Vagina (tissue), 2 donors: ENCODE data around the gene BCKDK.

Source experiments
- POLR2A ChIP-seq, 2 donors: fragments of 450-650 bp; IDR thresholded peaks; one replicate each; pipeline ENCODE4 v1.6.1; 2017; ENCODE audit warnings: antibody characterized with exemption in 2 of 2, mild to moderate bottlenecking in 2 of 2, moderate library complexity in 2 of 2
- POLR2AphosphoS5 ChIP-seq, 2 donors: sonication (generic); formaldehyde crosslinking; IDR thresholded peaks; one replicate each; pipeline ENCODE4 v1.9.0; 2017; ENCODE audit warnings: antibody characterized with exemption in 2 of 2, mild to moderate bottlenecking in 2 of 2, low read depth in 1 of 2; ENCODE audit not compliant: insufficient read depth in 1 of 2
- TF ChIP-seq, protein P1 (sequence below), 3 experiments: fragments of 450-650 bp in 2 of 3; fragments of 200-600 bp in 1 of 3; sonication (generic) in 1 of 3; IDR thresholded peaks; one replicate each; pipeline ENCODE4 v1.5.1; 2017 to 2019; ENCODE audit warnings: antibody characterized with exemption in 3 of 3, mild to moderate bottlenecking in 2 of 3, moderate library complexity in 2 of 3

DNA sequence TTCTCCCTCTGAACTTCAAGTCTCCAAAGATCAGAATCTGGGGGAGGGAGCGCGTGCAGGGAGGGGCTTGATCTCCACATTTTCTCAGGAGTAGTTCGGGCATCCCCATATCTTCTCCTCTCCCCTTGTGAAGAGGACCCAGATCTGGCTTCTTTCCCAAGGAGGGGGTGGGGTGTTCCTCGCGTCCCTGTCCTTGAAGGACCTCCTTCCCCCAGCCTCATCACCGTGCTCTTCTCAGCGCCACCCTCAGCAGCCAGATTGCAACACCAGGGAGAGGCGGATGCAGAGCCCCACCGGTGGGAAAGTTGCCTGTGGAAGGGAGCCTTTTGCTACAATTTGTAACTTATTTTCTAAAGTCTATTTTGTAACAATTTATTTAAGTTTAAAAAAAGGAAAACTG lies 25.1 kb upstream of the BCKDK start:
- TF ChIP-seq, protein P1, sequence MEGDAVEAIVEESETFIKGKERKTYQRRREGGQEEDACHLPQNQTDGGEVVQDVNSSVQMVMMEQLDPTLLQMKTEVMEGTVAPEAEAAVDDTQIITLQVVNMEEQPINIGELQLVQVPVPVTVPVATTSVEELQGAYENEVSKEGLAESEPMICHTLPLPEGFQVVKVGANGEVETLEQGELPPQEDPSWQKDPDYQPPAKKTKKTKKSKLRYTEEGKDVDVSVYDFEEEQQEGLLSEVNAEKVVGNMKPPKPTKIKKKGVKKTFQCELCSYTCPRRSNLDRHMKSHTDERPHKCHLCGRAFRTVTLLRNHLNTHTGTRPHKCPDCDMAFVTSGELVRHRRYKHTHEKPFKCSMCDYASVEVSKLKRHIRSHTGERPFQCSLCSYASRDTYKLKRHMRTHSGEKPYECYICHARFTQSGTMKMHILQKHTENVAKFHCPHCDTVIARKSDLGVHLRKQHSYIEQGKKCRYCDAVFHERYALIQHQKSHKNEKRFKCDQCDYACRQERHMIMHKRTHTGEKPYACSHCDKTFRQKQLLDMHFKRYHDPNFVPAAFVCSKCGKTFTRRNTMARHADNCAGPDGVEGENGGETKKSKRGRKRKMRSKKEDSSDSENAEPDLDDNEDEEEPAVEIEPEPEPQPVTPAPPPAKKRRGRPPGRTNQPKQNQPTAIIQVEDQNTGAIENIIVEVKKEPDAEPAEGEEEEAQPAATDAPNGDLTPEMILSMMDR (IDR thresholded peaks at IDR 0.05), result no peak
- no peak for TF ChIP-seq POLR2AphosphoS5 (IDR thresholded peaks at IDR 0.05; ENCODE audit: insufficient read depth in 1 of 2, low read depth in 1 of 2)
- no peak for TF ChIP-seq POLR2A (IDR thresholded peaks at IDR 0.05)
